Measurements from ENCODE around the gene BIRC2. TPM values are rescaled to one million over a fixed set of nuclear protein-coding genes. Genes with fewer than 3 reads are reported as not detected.

The BIRC2 gene
- total RNA-seq, 2 experiments from 2014 or later: 36.0 to 39.7 TPM

DNA sequence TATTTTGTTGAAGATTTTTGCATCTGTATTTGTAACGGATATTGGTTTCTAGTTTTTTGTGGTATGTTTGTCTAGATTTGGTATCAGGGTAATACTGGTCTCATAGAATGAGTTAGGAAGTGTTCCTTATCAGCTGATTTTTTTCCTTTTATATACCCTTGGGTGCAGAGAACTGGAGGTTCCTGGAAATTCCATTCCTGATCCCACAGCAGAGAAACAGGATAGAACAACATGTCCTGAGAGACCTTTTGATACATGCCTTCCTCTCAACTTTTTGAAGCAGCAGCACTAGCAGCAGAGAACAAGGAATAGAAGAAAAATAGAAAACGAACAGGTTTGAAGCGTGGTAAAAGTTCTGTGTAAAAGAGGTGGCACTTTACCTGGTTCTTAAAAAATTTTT is 36.8 kb downstream of the BIRC2 start:
- ChIA-PET CTCF (interaction anchor here (1.2 kb wide), 1 partner anchor 9 kb away, joined by 3 read pairs; no protein-coding TSS in a partner anchor), POLR2A (interaction anchor here (0.8 kb wide), 1 partner anchor 68 kb away, joined by 4 read pairs; no protein-coding TSS in a partner anchor)

DNA sequence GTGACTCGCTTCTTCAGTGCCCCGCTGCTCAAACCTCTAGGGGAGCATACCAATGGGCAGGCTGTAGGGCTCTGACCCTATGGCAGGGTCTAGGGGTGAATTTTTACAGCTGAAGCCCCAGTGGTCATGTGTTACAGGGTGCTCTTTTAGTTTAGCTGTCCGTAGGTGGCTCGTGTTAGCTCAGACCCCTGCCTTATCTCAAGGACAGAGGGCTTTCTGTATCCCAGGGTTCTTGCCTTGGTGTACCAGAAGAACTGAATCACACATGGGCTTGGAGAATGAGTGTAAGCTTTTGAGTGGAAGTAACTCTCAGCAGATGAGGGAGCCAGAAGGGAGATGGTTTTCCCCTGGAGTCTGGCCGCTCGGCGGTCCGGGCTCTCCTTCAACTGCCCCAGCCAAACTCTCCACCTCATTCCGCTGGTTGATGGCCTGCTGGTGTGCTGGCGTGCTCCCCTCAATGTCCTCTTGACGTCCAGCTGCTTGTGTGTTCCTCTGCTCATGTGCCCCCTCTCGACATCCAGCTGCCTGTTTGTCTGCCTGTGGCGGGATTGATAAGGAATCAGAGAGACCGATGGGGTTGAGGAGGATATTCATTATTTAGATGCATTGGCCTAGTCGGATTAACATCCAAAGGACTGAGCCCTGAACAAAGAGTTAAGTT is 37.5 kb downstream of the BIRC2 start:
- Mint-ChIP-seq H3K36me3 (ENCODE audit: low read depth) (peaks cover 45% of the 10 kb centered on the region), H3K27ac (no peak overlapping the region), H3K27me3 (no peaks in the 10 kb centered on the region), H3K4me1 (peaks cover 9% of the 10 kb centered on the region), H3K9me3 (no peaks in the 10 kb centered on the region), H3K4me3 (no peak overlapping the region)
- ChIA-PET POLR2A (interaction anchor here (0.8 kb wide), 1 partner anchor 67 kb away, joined by 4 read pairs; no protein-coding TSS in a partner anchor), CTCF (interaction anchor here (1.2 kb wide), 1 partner anchor 8 kb away, joined by 3 read pairs; no protein-coding TSS in a partner anchor)
- DNase-seq: no peak

More for the DNA sequence above, 36.8 kb downstream of the BIRC2 start:
- H3K27me3 Mint-ChIP-seq: no peaks in the 10 kb centered on the region
- H3K9me3 Mint-ChIP-seq: no peaks in the 10 kb centered on the region
- H3K36me3 Mint-ChIP-seq (ENCODE audit: low read depth): peaks cover 45% of the 10 kb centered on the region
- DNase-seq: no peak
- peaks cover 9% of the 10 kb centered on the region for H3K4me1 Mint-ChIP-seq
- no peak overlapping the region for H3K4me3 Mint-ChIP-seq
- no peak overlapping the region for H3K27ac Mint-ChIP-seq

DNA sequence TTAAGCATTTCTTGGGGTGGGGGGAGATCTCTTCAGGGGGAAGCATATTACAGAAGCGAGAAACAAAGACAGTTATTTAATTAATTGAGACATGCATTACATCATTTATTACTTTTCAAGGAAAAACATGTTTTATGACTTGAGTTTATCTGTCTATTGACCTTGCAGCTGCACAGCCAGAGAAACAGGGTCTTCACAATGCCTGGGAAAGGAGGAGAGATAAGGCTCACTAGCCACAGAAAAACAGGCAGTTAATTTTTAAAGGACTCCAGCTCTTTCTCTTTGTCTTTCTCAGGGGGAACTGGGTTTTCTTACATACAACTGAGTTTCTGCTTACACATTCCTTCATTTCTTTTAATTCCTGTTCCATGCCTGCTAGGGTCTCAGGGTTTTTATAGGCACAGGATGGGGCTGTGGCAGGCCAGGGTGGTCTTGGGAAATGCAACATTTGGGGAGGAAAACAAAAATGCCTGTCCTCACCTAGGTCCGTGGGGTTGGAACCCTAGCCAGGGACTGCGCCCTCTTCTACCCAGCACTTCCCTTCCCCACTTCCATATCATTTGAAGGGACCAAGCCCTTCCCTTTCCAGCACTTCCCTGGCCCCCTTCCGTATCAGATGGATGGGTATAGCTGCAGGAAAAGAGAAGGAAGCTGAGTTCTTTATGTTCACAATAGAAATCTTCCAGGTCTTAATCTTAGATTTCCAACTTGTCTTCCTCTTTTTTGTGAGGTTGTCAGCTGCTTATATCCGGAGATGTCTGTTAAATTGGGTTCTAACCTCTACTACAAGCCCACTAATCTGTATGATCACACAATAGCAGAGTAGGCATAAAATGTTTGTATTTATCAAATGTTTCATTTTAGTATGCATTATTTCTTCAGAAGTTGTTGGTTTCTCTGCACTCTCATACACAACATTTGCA is 38.3 kb downstream of the BIRC2 start:
- Mint-ChIP-seq H3K27me3 (no peaks in the 10 kb centered on the region), H3K4me1 (peaks cover 9% of the 10 kb centered on the region), H3K9me3 (no peaks in the 10 kb centered on the region), H3K27ac (no peak overlapping the region), H3K36me3 (ENCODE audit: low read depth) (peaks cover 44% of the 10 kb centered on the region), H3K4me3 (no peak overlapping the region)
- no peak for DNase-seq
- POLR2A ChIA-PET: no interaction called here
- CTCF ChIA-PET: no interaction called here

DNA sequence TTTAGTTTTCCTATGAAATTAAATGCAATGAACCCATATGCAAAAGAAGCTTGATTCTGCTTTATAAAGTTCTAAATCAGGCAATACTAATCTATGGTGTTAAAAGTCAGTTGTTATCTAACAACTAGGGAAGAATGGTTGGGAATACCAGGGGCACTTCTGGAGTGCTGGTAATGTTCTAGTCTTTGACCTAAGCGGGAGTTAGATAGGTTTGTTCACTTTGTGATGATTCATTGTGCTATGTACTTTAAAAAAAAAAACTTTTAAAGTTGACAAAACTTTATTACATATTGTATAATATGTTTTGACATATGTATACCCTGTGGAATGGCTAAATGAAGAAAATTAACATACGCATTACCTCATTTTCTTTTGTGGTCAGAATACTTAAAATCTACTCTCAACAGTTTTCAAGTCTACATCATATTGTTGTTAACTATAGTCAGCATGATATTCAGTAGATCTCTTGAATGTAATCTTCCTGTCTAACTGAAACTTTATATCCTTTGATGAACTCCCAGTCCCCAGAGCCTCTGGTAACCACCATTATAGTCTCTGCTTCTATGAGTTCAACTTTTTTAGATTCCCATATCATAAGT is 39.2 kb downstream of the BIRC2 start:
- Mint-ChIP-seq H3K4me1 (peaks cover 13% of the 10 kb centered on the region), H3K27ac (no peak overlapping the region), H3K36me3 (ENCODE audit: low read depth) (peaks cover 42% of the 10 kb centered on the region), H3K4me3 (no peak overlapping the region), H3K9me3 (no peaks in the 10 kb centered on the region), H3K27me3 (no peaks in the 10 kb centered on the region)
- ChIA-PET POLR2A (no interaction called here), CTCF (no interaction called here)
- DNase-seq: no peak

DNA sequence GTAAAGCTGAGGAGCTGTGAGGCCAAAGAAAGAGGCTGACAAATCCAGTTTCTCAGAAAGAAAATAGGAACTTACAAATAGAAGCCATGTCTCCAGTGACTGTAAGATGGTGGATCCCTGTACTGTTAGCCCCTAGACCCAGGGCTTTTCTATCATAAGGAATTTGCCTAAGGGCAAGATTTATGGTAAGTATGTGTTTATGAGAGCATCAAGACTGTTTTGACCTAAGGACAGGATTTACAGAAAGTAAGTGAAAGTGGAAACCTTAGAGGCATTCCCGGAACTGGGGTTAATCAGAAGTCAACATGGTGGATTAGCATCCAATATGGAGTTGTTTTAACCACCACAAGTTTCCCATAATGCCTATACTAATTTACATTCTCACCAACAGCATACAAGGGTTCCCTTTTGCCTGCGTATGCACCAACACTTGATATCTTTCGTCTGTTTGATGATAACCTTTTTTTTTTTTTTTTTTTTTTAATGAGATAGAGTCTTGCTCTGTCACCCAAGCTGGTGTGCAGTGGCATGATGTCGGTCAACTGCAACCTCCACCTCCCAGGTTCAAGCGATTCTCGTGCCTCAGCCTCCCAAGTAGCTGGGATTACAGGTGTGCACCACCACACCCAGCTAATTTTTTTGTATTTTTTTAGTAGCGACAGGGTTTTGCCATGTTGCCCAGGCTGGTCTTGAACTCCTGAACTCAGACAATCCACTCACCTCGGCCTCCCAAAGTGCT is 40.2 kb downstream of the BIRC2 start:
- Mint-ChIP-seq H3K4me1 (peaks cover 13% of the 10 kb centered on the region), H3K36me3 (ENCODE audit: low read depth) (peaks cover 39% of the 10 kb centered on the region), H3K27ac (no peak overlapping the region), H3K4me3 (no peak overlapping the region), H3K27me3 (no peaks in the 10 kb centered on the region), H3K9me3 (no peaks in the 10 kb centered on the region)
- POLR2A ChIA-PET: no interaction called here
- no peak for DNase-seq
- CTCF ChIA-PET: no interaction called here

DNA sequence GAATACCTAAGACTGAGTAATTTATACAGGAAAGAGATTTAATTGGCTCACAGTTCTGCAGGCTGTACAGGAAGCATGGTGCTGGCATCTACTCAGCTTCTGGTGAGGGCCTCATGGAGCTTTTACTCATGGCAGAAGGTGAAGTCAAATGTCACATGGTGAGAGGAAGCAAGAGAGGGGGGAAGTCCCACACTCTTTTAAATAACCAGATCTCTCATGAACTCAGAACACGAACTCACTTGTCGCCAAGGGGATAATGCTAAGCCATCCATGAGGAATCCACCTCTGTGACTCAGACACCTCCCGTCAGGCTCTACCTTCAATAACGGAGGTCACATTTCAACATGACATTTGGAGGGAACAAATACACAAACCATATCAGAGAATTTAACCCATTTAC is 42.2 kb downstream of the BIRC2 start:
- no peak for DNase-seq
- H3K9me3 Mint-ChIP-seq: no peaks in the 10 kb centered on the region
- no peak overlapping the region for H3K4me3 Mint-ChIP-seq
- no peaks in the 10 kb centered on the region for H3K27me3 Mint-ChIP-seq
- H3K36me3 Mint-ChIP-seq (ENCODE audit: low read depth): peaks cover 52% of the 10 kb centered on the region
- CTCF ChIA-PET: interaction anchor here (0.7 to 4.9 kb wide), 12 partner anchors 10 to 244 kb away, joined by 3 to 72 read pairs (median 12); no protein-coding TSS in a partner anchor
- H3K27ac Mint-ChIP-seq: no peak overlapping the region
- POLR2A ChIA-PET: interaction anchor here (1.4 to 2.5 kb wide), 2 partner anchors 31 to 63 kb away, joined by 3 to 10 read pairs; no protein-coding TSS in a partner anchor
- H3K4me1 Mint-ChIP-seq: peaks cover 13% of the 10 kb centered on the region

DNA sequence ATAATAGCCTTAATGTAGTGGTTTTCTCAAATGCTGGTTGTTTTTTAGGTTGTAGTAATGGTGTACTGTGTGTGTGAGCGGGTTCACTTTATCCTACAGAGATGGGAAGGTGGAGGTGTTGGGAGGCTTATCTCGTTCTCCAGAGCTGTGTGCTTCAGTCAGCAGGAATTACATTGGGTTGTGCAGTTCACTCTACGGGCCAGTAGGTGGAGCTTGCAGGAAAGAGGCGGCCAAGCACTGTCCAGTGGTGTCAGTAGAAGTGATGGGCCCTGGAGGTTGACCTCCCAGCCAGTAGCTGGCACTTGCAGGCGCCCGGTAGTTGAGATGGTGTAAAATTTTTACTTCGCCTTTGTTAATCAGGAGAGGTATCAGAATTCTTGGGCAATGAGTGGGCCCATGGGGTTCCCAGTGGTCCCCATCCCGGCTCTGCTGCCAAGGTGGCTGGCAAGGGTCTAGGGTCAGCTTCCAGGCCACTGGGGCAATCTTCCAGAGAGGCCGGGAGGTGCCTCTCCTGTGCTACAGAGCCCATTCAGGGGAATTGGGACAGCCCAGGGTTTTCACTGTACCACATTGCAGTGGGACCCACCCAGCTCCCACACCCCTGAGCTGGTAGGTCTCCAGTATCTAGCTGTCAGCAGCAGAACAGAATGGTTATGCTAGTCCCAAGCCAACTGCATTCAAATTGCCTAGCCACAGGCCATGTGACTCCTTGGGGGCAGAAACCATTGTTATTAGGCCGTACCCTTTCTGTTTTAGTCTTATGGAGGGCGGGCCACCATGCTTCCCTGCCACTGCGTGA is 43.9 kb downstream of the BIRC2 start:
- H3K27ac Mint-ChIP-seq: peak overlapping the region; percentile 23
- DNase-seq: peak; percentile 59
- ChIA-PET CTCF (interaction anchor here (0.5 to 4.9 kb wide), 52 partner anchors 9 to 276 kb away, joined by 3 to 72 read pairs (median 6); no protein-coding TSS in a partner anchor), POLR2A (interaction anchor here (0.6 to 2.5 kb wide), 7 partner anchors 9 to 105 kb away, joined by 3 to 10 read pairs (median 4); no protein-coding TSS in a partner anchor)
- H3K27me3 Mint-ChIP-seq: no peaks in the 10 kb centered on the region
- no peak overlapping the region for H3K4me3 Mint-ChIP-seq
- H3K4me1 Mint-ChIP-seq: peaks cover 13% of the 10 kb centered on the region
- no peaks in the 10 kb centered on the region for H3K9me3 Mint-ChIP-seq
- H3K36me3 Mint-ChIP-seq (ENCODE audit: low read depth): peaks cover 61% of the 10 kb centered on the region

DNA sequence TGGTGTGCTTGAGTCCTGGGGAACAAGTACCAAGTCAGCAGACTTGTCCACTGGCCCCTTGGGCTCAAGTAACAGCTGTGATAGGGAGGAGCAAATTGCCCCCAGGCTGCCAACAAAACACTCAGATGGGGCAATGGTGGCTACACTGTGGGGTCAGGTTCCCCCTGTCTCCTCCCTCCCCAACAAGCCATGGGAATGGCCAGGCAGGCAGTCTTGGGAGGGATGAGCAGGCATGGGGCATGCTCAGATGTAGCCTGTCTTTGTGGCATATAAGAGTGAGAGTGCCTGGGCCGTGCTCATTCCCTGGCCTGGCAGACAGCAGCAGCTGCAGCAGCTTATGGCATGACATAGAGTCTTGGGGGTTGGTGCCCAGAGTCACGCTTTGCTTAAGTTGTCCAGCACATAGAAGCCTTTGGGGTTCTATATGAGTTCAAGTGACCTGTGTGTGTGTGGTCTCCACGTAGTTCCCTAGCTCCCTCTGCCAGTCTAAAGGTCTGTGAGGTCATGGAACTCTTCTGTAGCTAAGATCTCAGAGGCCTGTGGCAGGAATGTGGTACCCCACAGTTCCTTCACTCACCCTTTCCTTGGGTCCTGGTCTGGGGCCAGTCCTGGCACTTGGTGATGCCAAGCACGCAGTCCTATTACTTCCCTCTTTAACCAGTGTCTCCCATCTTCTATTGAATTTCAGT is 44.7 kb downstream of the BIRC2 start:
- no peak for DNase-seq
- Mint-ChIP-seq H3K27ac (no peak overlapping the region), H3K4me1 (peaks cover 15% of the 10 kb centered on the region), H3K27me3 (no peaks in the 10 kb centered on the region), H3K36me3 (ENCODE audit: low read depth) (peaks cover 64% of the 10 kb centered on the region), H3K4me3 (no peak overlapping the region), H3K9me3 (no peaks in the 10 kb centered on the region)
- CTCF ChIA-PET: interaction anchor here (0.7 to 4.9 kb wide), 31 partner anchors 8 to 275 kb away, joined by 3 to 72 read pairs (median 8); no protein-coding TSS in a partner anchor
- POLR2A ChIA-PET: interaction anchor here (1.0 to 2.5 kb wide), 5 partner anchors 43 to 95 kb away, joined by 3 to 10 read pairs (median 4); no protein-coding TSS in a partner anchor

DNA sequence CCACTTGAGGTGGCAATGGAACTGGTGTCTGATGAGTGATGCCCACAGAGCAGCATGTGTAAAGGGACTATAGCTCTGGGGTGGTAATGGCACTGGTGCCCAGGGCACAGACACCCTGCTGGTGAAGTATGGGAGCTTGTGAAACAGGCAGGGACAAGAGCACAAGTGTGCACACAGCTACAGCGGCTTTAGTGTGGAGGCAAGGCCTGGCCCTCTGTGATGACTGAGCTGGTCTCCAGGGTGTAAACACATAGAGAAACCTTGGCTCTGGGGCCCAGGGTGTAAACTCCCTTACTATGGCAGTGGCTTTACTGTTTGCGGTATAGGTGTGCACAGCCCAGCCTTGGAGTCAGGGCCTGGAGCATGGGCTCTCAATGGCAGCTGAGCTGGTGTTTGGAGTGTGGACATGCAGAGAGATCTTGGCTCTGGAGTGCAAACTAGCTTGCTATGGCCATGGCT is 46.3 kb downstream of the BIRC2 start:
- no peak overlapping the region for H3K4me3 Mint-ChIP-seq
- no peak for DNase-seq
- ChIA-PET POLR2A (interaction anchor here (0.8 to 2.1 kb wide), 7 partner anchors 13 to 93 kb away, joined by 3 to 8 read pairs (median 4); partner anchors contain the start of gene TMEM123), CTCF (interaction anchor here (0.5 to 4.9 kb wide), 12 partner anchors 8 to 273 kb away, joined by 3 to 72 read pairs (median 8); partner anchors contain the start of gene BIRC2)
- peaks cover 65% of the 10 kb centered on the region for H3K36me3 Mint-ChIP-seq (ENCODE audit: low read depth)
- H3K4me1 Mint-ChIP-seq: peaks cover 20% of the 10 kb centered on the region
- no peaks in the 10 kb centered on the region for H3K27me3 Mint-ChIP-seq
- H3K9me3 Mint-ChIP-seq: no peaks in the 10 kb centered on the region
- H3K27ac Mint-ChIP-seq: peak overlapping the region; percentile 23

DNA sequence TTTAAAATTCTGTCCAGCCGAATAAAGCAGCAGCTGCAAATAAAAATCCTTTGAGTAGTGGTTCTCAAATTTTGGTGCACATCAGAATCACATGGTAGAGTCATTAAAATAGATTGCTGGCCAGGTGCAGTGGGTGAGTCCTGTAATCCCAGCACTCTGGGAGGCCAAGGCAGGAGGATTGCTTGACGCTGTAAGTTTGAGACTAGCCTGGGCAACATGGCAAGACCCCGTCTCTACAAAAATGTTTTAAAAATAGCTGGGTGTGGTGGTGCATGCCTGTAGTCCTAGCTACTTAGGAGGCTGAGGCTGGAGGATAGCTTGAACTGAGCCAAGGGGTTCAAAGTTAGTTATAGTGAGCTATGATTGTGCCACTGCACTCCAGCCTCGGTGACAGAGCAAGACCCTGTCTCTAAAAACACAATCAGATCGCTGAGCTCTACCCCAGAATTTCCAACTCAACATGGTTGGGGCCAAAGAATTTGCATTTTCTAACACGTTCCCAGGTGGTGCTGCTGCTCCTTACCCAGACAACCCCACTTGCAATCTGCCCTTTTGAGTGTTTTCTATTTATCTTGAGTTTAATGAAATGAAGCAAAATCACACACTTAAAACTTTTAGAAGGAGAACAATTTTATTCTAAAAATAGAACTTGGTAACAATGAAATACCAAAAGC is 48.8 kb downstream of the BIRC2 start:
- H3K27ac Mint-ChIP-seq: no peak overlapping the region
- ChIA-PET CTCF (interaction anchor here (0.7 to 3.0 kb wide), 2 partner anchors 56 to 100 kb away, joined by 3 to 12 read pairs; no protein-coding TSS in a partner anchor), POLR2A (interaction anchor here (1.1 kb wide), 1 partner anchor 56 kb away, joined by 4 read pairs; no protein-coding TSS in a partner anchor)
- peaks cover 18% of the 10 kb centered on the region for H3K4me1 Mint-ChIP-seq
- H3K4me3 Mint-ChIP-seq: no peak overlapping the region
- H3K36me3 Mint-ChIP-seq (ENCODE audit: low read depth): peaks cover 58% of the 10 kb centered on the region
- H3K9me3 Mint-ChIP-seq: no peaks in the 10 kb centered on the region
- no peaks in the 10 kb centered on the region for H3K27me3 Mint-ChIP-seq
- no peak for DNase-seq

Measured in activated CD4-positive, alpha-beta memory T cell treated with anti-CD3 and anti-CD28 coated beads, Interleukin-2, amount 10 ng/mL, durations not matched to agents 7 days and 5 days (primary cell).